A549 treated with CpdA at 1 μM for 4 hours (cell line): ENCODE data around the gene IFNB1. TPM values are rescaled to one million over a fixed set of nuclear protein-coding genes. Genes with fewer than 3 reads are reported as not detected.

Source experiments
- total RNA-seq: library from RNA; stranded (reverse); fragments of 200-300 nt; extraction: Qiagen RNA extraction; gene quantifications from 5 replicates; pipeline ENCODE4 v1.2.3, GENCODE V29; 2022; ENCODE audit warnings: low read depth

The IFNB1 gene
- not detected in 5 replicates for total RNA-seq

GRCh38 chr9:21077781-21078180 is at the start of gene IFNB1:
IFNB1 (minus strand) TSS chr9:21077942; CDS start chr9:21077869, 73 bp downstream.

DNA sequence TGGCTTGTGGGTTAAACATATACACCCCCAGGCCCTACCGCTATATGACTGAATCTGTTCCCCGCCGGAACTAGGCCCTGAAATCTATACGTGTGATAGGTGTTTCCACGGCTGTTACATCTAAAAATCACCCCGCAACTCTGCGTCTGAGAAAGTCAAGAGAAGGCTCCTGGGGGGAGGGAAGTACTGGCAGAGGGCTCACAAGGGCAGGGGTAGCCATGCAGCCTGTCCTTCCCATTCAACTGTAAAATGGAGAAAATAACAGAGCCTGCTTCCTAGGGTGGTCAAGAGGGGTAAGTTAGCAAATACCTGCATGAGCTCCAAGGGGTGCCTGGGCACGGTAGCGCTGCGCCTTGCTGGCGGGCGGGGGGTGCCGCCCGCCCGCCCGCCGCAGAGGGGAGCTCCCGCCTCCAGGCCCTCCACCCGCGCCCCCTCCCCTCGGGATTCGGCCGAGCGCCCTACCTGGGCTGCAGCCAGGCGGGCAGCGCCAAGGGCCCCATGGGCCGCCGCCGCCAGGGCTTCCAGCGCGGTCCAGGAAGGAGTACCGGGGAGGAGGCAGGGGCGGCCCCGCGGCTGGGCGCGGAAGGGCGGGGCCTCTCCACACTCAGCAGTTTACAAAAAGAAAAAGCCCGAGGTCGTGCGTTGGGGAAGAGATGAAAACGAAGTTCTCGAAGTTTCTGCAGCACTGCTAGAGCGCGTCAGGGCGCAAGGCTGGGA is 46.5 kb downstream of the IFNB1 start, which contains the start of gene HACD4:
HACD4 (minus strand) TSS at position 550 of the 717 bp plus-strand sequence; CDS start at position 500, 50 bp downstream.

Other genes starting within 250 kb of the IFNB1 start
- 0.80 to 1.1 TPM (median 0.96 TPM) in 5 replicates for gene HACD4, start 46.3 kb downstream of the IFNB1 start, total RNA-seq
- not detected in 5 replicates for gene IFNW1, start 63.9 kb upstream of the IFNB1 start, total RNA-seq
- not detected in 5 replicates for gene IFNA21, start 88.7 kb upstream of the IFNB1 start, total RNA-seq
- not detected in 5 replicates for gene IFNA4, start 109.6 kb upstream of the IFNB1 start, total RNA-seq
- gene IFNA7, start 124.3 kb upstream of the IFNB1 start, total RNA-seq = not detected in 5 replicates
- not detected in 5 replicates for gene IFNA10, start 129.2 kb upstream of the IFNB1 start, total RNA-seq
- gene IFNA16, start 139.4 kb upstream of the IFNB1 start, total RNA-seq = not detected in 5 replicates
- not detected in 5 replicates for gene IFNA17, start 150.3 kb upstream of the IFNB1 start, total RNA-seq
- not detected in 5 replicates for gene IFNA14, start 162.1 kb upstream of the IFNB1 start, total RNA-seq
- not detected in 5 replicates for gene IFNA5, start 227.4 kb upstream of the IFNB1 start, total RNA-seq